Epithelial cell of esophagus (primary cell): ENCODE results near the gene HSPA4L.

Experiments
- DNase-seq: peaks from one replicate; pipeline ENCODE4 v3.0.0; 2010; ENCODE audit warnings: low read depth
- H3K4me3 ChIP-seq: 2 replicates; pipeline ENCODE4 v1.5.1; 2011; ENCODE audit warnings: mild to moderate bottlenecking, low read length, control low read depth
- CTCF ChIP-seq: IDR thresholded peaks from 2 replicates; pipeline ENCODE4 v1.5.1; 2011; ENCODE audit warnings: low read depth, mild to moderate bottlenecking, low read length, control low read depth, inconsistent platforms; ENCODE audit not compliant: insufficient read depth; ENCODE audit errors: missing control alignments

Gene HSPA4L

GRCh38 chr4:127748957-127749356, 33.2 kb upstream of the HSPA4L start:
- no peak for TF ChIP-seq CTCF
- DNase-seq, result no peak
- no peak overlapping the region for H3K4me3 ChIP-seq

- no peak for TF ChIP-seq CTCF
- no peak overlapping the region for H3K4me3 ChIP-seq
- DNase-seq, result no peak
Observed at GRCh38 chr4:127756906-127757305, 25.2 kb upstream of the HSPA4L start.

- TF ChIP-seq CTCF, result no peak
- no peak overlapping the region for H3K4me3 ChIP-seq
Observed at GRCh38 chr4:127759228-127759820, 22.8 kb upstream of the HSPA4L start.

GRCh38 chr4:127759893-127760292, 22.2 kb upstream of the HSPA4L start:
- TF ChIP-seq CTCF, result no peak
- DNase-seq, result peak; percentile 64
- no peak overlapping the region for H3K4me3 ChIP-seq

More at GRCh38 chr4:127759228-127759820, 22.8 kb upstream of the HSPA4L start:
- DNase-seq, result no peak

- TF ChIP-seq CTCF, result no peak
- H3K4me3 ChIP-seq, result no peak overlapping the region
- DNase-seq, result peak; percentile 57
Observed at GRCh38 chr4:127771535-127772275, 10.4 kb upstream of the HSPA4L start.

GRCh38 chr4:127772769-127773671, 9.1 kb upstream of the HSPA4L start:
- DNase-seq, result no peak
- no peak overlapping the region for H3K4me3 ChIP-seq
- TF ChIP-seq CTCF, result no peak
